Natural killer cell (primary cell): ENCODE data around the gene ENO1. TPM values are rescaled to one million over a fixed set of nuclear protein-coding genes. Genes with fewer than 3 reads are reported as not detected.

ENCODE experiments used
- ATAC-seq, 3 donors: fragments of 150-1000 bp in 2 of 3; fragments of 200-7000 bp in 1 of 3; cut with Tn5 transposase; 1 replicate in 1 of 3; 2 replicates in 2 of 3; pipeline ENCODE4 v1.10.0; 2021; ENCODE audit warnings: mild to moderate bottlenecking in 2 of 3, moderate library complexity in 2 of 3
- DNase-seq, 2 donors: peaks; one replicate each; pipeline versions ENCODE4 v3.0.0 to v3.0.0-alpha.2; 2013 to 2021; ENCODE audit warnings: mixed read lengths in 1 of 2
- H3K27ac ChIP-seq: one replicate; pipeline ENCODE4 v1.5.1; 2013; ENCODE audit warnings: mild to moderate bottlenecking, low read length
- H3K27me3 ChIP-seq: one replicate; pipeline ENCODE4 v1.6.1; 2013; ENCODE audit warnings: low read length; ENCODE audit not compliant: control insufficient read depth, insufficient read depth
- H3K36me3 ChIP-seq: one replicate; pipeline ENCODE4 v1.6.1; 2013; ENCODE audit warnings: low read length; ENCODE audit not compliant: control insufficient read depth, insufficient read depth
- H3K4me1 ChIP-seq: one replicate; pipeline ENCODE4 v1.6.1; 2013; ENCODE audit warnings: low read length; ENCODE audit not compliant: control insufficient read depth, insufficient read depth
- H3K4me3 ChIP-seq: one replicate; pipeline ENCODE4 v1.5.1; 2013; ENCODE audit warnings: low read length
- H3K9me3 ChIP-seq: one replicate; pipeline ENCODE4 v1.6.1; 2013; ENCODE audit warnings: low read length; ENCODE audit not compliant: control insufficient read depth, insufficient read depth
- H3K27ac Mint-ChIP-seq, 2 donors: one replicate each; pipeline ENCODE4 v1.8.0; 2022; ENCODE audit warnings: mild to moderate bottlenecking in 2 of 2, mixed read lengths in 2 of 2, moderate library complexity in 1 of 2
- H3K27me3 Mint-ChIP-seq, 2 donors: one replicate each; pipeline ENCODE4 v1.8.0; 2022; ENCODE audit warnings: low read depth in 2 of 2, mixed read lengths in 2 of 2
- H3K36me3 Mint-ChIP-seq: one replicate; pipeline ENCODE4 v1.8.0; 2022; ENCODE audit warnings: mixed read lengths
- H3K4me1 Mint-ChIP-seq, 2 donors: one replicate each; pipeline ENCODE4 v1.8.0; 2022; ENCODE audit warnings: mixed read lengths in 2 of 2
- H3K4me3 Mint-ChIP-seq: one replicate; pipeline ENCODE4 v1.8.0; 2022; ENCODE audit warnings: mild to moderate bottlenecking, moderate library complexity, mixed read lengths
- H3K9me3 Mint-ChIP-seq, 2 donors: one replicate each; pipeline ENCODE4 v1.8.0; 2022; ENCODE audit warnings: mixed read lengths in 2 of 2
- CTCF ChIP-seq: fragments of 200-600 bp; IDR thresholded peaks from one replicate; pipeline ENCODE4 v1.8.0; 2022; ENCODE audit warnings: antibody characterized with exemption
- WGBS: methylation state at CpG from one replicate; pipeline ENCODE4 v1.1.7; 2013; ENCODE audit warnings: missing lambda C conversion rate; ENCODE audit not compliant: insufficient coverage; 5-methylcytosine and 5-hydroxymethylcytosine counted together
- intact Hi-C: fragments of 100-400 bp; cut with micrococcal nuclease; formaldehyde crosslinking; loops from one replicate; pipeline ENCODE4 v1.14.2; 2022
- total RNA-seq, 4 donors: library from RNA; stranded (reverse); fragments of 120-200 nt in 1 of 4; gene quantifications; one replicate each; pipeline versions ENCODE4 v1.2.3 to v1.2.4, GENCODE V29; 2013 to 2022

ENO1 gene
- total RNA-seq, 3 donors from 2014 or later (not counting 1 experiment from before 2014, with no cell fraction given) = 254 to 299 (median 266) TPM

GRCh38 chr1:8814865-8815264 lies 63.6 kb downstream of the ENO1 start:
- Histone ChIP-seq H3K4me3 (no peak overlapping the region), H3K27ac (no peak overlapping the region), H3K27me3 (no peaks in the 10 kb centered on the region), H3K36me3 (no peaks in the 10 kb centered on the region), H3K4me1 (peaks cover 2% of the 10 kb centered on the region), H3K9me3 (no peaks in the 10 kb centered on the region)
- TF ChIP-seq CTCF = no peak
- H3K4me1 Mint-ChIP-seq = peaks cover 39% of the 10 kb centered on the region in 2 donors
- WGBS = 46% methylated on average over 5 of the region's 5 CpGs
- intact Hi-C loops = loop anchor here (5.0 kb wide), 2 partner anchors 62 to 113 kb away; partner anchors contain the start of gene ENO1
- DNase-seq = peak in 1 of 2 donors; percentile 33
- no peaks in the 10 kb centered on the region for H3K9me3 Mint-ChIP-seq
- H3K27me3 Mint-ChIP-seq = no peaks in the 10 kb centered on the region
- peak overlapping the region; percentile 92 to 95 for H3K27ac Mint-ChIP-seq
- H3K36me3 Mint-ChIP-seq = no peaks in the 10 kb centered on the region
- H3K4me3 Mint-ChIP-seq = peak overlapping the region; percentile 94
- ATAC-seq = no peak

GRCh38 chr1:8813991-8814390 lies 64.5 kb downstream of the ENO1 start:
- Mint-ChIP-seq H3K4me1 (peaks cover 39% of the 10 kb centered on the region in 2 donors), H3K27me3 (no peaks in the 10 kb centered on the region), H3K27ac (peak overlapping the region in 1 of 2 donors; percentile 23), H3K36me3 (no peaks in the 10 kb centered on the region), H3K4me3 (no peak overlapping the region), H3K9me3 (no peaks in the 10 kb centered on the region)
- H3K27me3 ChIP-seq = no peaks in the 10 kb centered on the region
- no peak overlapping the region for H3K4me3 ChIP-seq
- TF ChIP-seq CTCF = no peak
- H3K4me1 ChIP-seq = peaks cover 2% of the 10 kb centered on the region
- DNase-seq = no peak
- ATAC-seq = no peak
- H3K9me3 ChIP-seq = no peaks in the 10 kb centered on the region
- no peak overlapping the region for H3K27ac ChIP-seq
- intact Hi-C loops = loop anchor here (1.0 kb wide), 1 partner anchor 35 kb away; no protein-coding TSS in a partner anchor
- no peaks in the 10 kb centered on the region for H3K36me3 ChIP-seq

- intact Hi-C loops = loop anchor here (1.0 kb wide), 1 partner anchor 36 kb away; no protein-coding TSS in a partner anchor
- H3K27ac ChIP-seq = no peak overlapping the region
These were observed 65.3 kb downstream of the ENO1 start for GRCh38 chr1:8813016-8813763.

More at GRCh38 chr1:8813016-8813763, 65.3 kb downstream of the ENO1 start:
- Mint-ChIP-seq H3K4me3 (no peak overlapping the region), H3K27me3 (no peaks in the 10 kb centered on the region), H3K9me3 (no peaks in the 10 kb centered on the region), H3K4me1 (peaks cover 35 to 37% of the 10 kb centered on the region in 2 donors), H3K27ac (no peak overlapping the region), H3K36me3 (no peaks in the 10 kb centered on the region)
- TF ChIP-seq CTCF = no peak
- H3K4me3 ChIP-seq = no peak overlapping the region
- ATAC-seq (no peak), DNase-seq (no peak)
- H3K4me1 ChIP-seq = peaks cover 2% of the 10 kb centered on the region
- H3K27me3 ChIP-seq = no peaks in the 10 kb centered on the region
- 89% methylated on average over 4 of the region's 6 CpGs for WGBS
- no peaks in the 10 kb centered on the region for H3K36me3 ChIP-seq
- H3K9me3 ChIP-seq = no peaks in the 10 kb centered on the region
